Neural cell (in vitro differentiated cells): Measurements from ENCODE around the gene GPC5. TPM values are rescaled to one million over a fixed set of nuclear protein-coding genes. Genes with fewer than 3 reads are reported as not detected.

Source experiments
- H2AFZ ChIP-seq: fragments of 200-600, 300-800 bp; sonication (generic), shearing (Covaris generic); 2 replicates; pipeline ENCODE4 v1.6.0; 2014; ENCODE audit warnings: low read depth, mild to moderate bottlenecking, antibody characterized with exemption, low read length, moderate library complexity
- H3F3A ChIP-seq: fragments of 200-600 bp; shearing (Covaris generic); 2 replicates; pipeline ENCODE4 v1.6.1; 2016; ENCODE audit warnings: mild to moderate bottlenecking, moderate library complexity, mixed read lengths, antibody characterized with exemption, low read length; ENCODE audit not compliant: insufficient read depth, poor library complexity, severe bottlenecking
- H3K27ac ChIP-seq: fragments of 200-600, 300-800 bp; sonication (generic), shearing (Covaris generic); 2 replicates; pipeline ENCODE4 v1.5.1; 2014; ENCODE audit warnings: mild to moderate bottlenecking, low read length, moderate library complexity
- H3K27me3 ChIP-seq: fragments of 300-800, 200-600 bp; sonication (generic), shearing (Covaris generic); 2 replicates; pipeline ENCODE4 v1.6.0; 2014; ENCODE audit warnings: mild to moderate bottlenecking, low read depth, low read length, moderate library complexity; ENCODE audit not compliant: insufficient read depth
- H3K36me3 ChIP-seq: fragments of 300-800, 200-600 bp; sonication (generic), shearing (Covaris generic); 2 replicates; pipeline ENCODE4 v1.5.1; 2014; ENCODE audit warnings: mild to moderate bottlenecking, antibody characterized with exemption, low read length, moderate library complexity; ENCODE audit not compliant: insufficient read depth
- H3K4me2 ChIP-seq: fragments of 300-800, 200-600 bp; sonication (generic), shearing (Covaris generic); 2 replicates; pipeline ENCODE4 v1.6.0; 2014; ENCODE audit warnings: mild to moderate bottlenecking, low read length
- H3K4me3 ChIP-seq: fragments of 300-800, 200-600 bp; sonication (generic), shearing (Covaris generic); 2 replicates; pipeline ENCODE4 v1.5.1; 2014; ENCODE audit warnings: mild to moderate bottlenecking, low read length, moderate library complexity
- H3K79me2 ChIP-seq: fragments of 200-600 bp; shearing (Covaris generic); replicated peaks from 2 replicates; pipeline ENCODE4 v1.6.0; 2014; ENCODE audit warnings: mild to moderate bottlenecking, low read length, moderate library complexity; ENCODE audit not compliant: insufficient read depth
- H3K9ac ChIP-seq: fragments of 300-800, 200-600 bp; sonication (generic), shearing (Covaris generic); 2 replicates; pipeline ENCODE4 v1.6.1; 2016; ENCODE audit warnings: mild to moderate bottlenecking, low read length, mixed read lengths
- H3K9me2 ChIP-seq: fragments of 200-600 bp; shearing (Covaris generic); 2 replicates; pipeline ENCODE4 v1.6.1; 2016; ENCODE audit warnings: mild to moderate bottlenecking, low read length, mixed read lengths; ENCODE audit not compliant: insufficient read depth
- H3K9me3 ChIP-seq: fragments of 200-600, 300-800 bp; sonication (generic), shearing (Covaris generic); 2 replicates; pipeline ENCODE4 v1.6.1; 2016; ENCODE audit warnings: mild to moderate bottlenecking, mixed run types, low read length, moderate library complexity, mixed read lengths
- H4K20me1 ChIP-seq: fragments of 200-600 bp; shearing (Covaris generic); 2 replicates; pipeline ENCODE4 v1.6.1; 2016; ENCODE audit warnings: mild to moderate bottlenecking, mixed run types; ENCODE audit not compliant: insufficient read depth
- EP300 ChIP-seq: fragments of 450-650 bp; conservative IDR thresholded peaks from 2 replicates; pipeline ENCODE4 v1.6.1; 2014; ENCODE audit warnings: antibody characterized with exemption, mild to moderate bottlenecking, moderate library complexity; ENCODE audit not compliant: poor library complexity, severe bottlenecking
- EZH2 ChIP-seq: fragments of 200-600, 300-800 bp; shearing (Covaris generic), sonication (generic); IDR thresholded peaks from 2 replicates; pipeline ENCODE4 v1.6.1; 2014; ENCODE audit warnings: antibody characterized with exemption, low read length, borderline replicate concordance, mild to moderate bottlenecking; ENCODE audit not compliant: insufficient read depth, poor library complexity, severe bottlenecking
- MXI1 ChIP-seq: fragments of 450-650 bp; conservative IDR thresholded peaks from 2 replicates; pipeline ENCODE4 v1.6.1; 2014; ENCODE audit warnings: antibody characterized with exemption, mild to moderate bottlenecking; ENCODE audit not compliant: poor library complexity, severe bottlenecking
- POLR2AphosphoS5 ChIP-seq: IDR thresholded peaks from 2 replicates; pipeline ENCODE4 v1.6.1; 2012
- RAD21 ChIP-seq: fragments of 450-650 bp; conservative IDR thresholded peaks from 2 replicates; pipeline ENCODE4 v1.6.1; 2014; ENCODE audit warnings: antibody characterized with exemption, mild to moderate bottlenecking, moderate library complexity
- SMC3 ChIP-seq: fragments of 450-650 bp; conservative IDR thresholded peaks from 2 replicates; pipeline ENCODE4 v1.6.1; 2014; ENCODE audit warnings: antibody characterized with exemption, mild to moderate bottlenecking, moderate library complexity; ENCODE audit not compliant: poor library complexity
- TAF1 ChIP-seq: IDR thresholded peaks from 2 replicates; pipeline ENCODE4 v1.6.1; 2012; ENCODE audit warnings: low read depth
- polyA plus RNA-seq: library from polyadenylated mRNA; depleted of rRNA; stranded (reverse); fragments of >200 nt; gene quantifications from 2 replicates; pipeline ENCODE4 v1.2.3, GENCODE V29; 2014
- TF ChIP-seq, protein P1 (sequence below): fragments of 450-650 bp; IDR thresholded peaks from 2 replicates; pipeline ENCODE4 v1.5.1; 2014; ENCODE audit warnings: antibody characterized with exemption, mild to moderate bottlenecking, moderate library complexity; ENCODE audit not compliant: poor library complexity, severe bottlenecking
- TF ChIP-seq, protein P2 (sequence below): IDR thresholded peaks from 2 replicates; pipeline ENCODE4 v1.6.1; 2012; ENCODE audit warnings: borderline replicate concordance

GPC5 gene
- polyA plus RNA-seq, 1 donor from 2014 or later: 5.0 TPM

DNA sequence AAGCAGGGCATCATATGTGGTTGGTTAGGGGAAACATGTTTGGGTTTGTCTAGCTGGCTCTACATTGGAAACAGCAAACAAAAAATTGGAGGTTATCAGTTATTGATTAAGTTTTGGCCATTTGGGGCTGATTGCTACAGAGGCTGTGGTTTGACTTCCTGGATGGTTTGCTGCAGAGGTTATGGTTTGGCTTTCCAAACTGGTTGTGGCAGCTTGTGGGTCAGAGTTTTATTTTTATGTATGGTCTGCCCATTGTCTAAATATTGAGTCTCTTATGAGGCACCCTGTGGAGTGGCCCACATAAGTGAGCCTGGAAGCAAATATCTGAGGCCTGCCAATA is 261.6 kb downstream of the GPC5 start:
- no peak overlapping the region for H3K9ac ChIP-seq
- no peaks in the 10 kb centered on the region for H4K20me1 ChIP-seq
- H3K4me3 ChIP-seq: no peak overlapping the region
- H3F3A ChIP-seq: no peaks in the 10 kb centered on the region
- H3K79me2 ChIP-seq: no peaks in the 10 kb centered on the region
- no peak overlapping the region for H3K27ac ChIP-seq
- H3K9me3 ChIP-seq: no peaks in the 10 kb centered on the region
- H2AFZ ChIP-seq: no peak overlapping the region
- H3K9me2 ChIP-seq: no peaks in the 10 kb centered on the region
- H3K27me3 ChIP-seq: no peaks in the 10 kb centered on the region
- TF ChIP-seq, protein P1, sequence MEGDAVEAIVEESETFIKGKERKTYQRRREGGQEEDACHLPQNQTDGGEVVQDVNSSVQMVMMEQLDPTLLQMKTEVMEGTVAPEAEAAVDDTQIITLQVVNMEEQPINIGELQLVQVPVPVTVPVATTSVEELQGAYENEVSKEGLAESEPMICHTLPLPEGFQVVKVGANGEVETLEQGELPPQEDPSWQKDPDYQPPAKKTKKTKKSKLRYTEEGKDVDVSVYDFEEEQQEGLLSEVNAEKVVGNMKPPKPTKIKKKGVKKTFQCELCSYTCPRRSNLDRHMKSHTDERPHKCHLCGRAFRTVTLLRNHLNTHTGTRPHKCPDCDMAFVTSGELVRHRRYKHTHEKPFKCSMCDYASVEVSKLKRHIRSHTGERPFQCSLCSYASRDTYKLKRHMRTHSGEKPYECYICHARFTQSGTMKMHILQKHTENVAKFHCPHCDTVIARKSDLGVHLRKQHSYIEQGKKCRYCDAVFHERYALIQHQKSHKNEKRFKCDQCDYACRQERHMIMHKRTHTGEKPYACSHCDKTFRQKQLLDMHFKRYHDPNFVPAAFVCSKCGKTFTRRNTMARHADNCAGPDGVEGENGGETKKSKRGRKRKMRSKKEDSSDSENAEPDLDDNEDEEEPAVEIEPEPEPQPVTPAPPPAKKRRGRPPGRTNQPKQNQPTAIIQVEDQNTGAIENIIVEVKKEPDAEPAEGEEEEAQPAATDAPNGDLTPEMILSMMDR: no peak
- no peak for TF ChIP-seq POLR2AphosphoS5
- TF ChIP-seq EP300: no peak
- no peak for TF ChIP-seq SMC3
- no peak for TF ChIP-seq TAF1
- TF ChIP-seq MXI1: no peak
- no peak for TF ChIP-seq RAD21
- no peak for TF ChIP-seq EZH2
- TF ChIP-seq, protein P2, sequence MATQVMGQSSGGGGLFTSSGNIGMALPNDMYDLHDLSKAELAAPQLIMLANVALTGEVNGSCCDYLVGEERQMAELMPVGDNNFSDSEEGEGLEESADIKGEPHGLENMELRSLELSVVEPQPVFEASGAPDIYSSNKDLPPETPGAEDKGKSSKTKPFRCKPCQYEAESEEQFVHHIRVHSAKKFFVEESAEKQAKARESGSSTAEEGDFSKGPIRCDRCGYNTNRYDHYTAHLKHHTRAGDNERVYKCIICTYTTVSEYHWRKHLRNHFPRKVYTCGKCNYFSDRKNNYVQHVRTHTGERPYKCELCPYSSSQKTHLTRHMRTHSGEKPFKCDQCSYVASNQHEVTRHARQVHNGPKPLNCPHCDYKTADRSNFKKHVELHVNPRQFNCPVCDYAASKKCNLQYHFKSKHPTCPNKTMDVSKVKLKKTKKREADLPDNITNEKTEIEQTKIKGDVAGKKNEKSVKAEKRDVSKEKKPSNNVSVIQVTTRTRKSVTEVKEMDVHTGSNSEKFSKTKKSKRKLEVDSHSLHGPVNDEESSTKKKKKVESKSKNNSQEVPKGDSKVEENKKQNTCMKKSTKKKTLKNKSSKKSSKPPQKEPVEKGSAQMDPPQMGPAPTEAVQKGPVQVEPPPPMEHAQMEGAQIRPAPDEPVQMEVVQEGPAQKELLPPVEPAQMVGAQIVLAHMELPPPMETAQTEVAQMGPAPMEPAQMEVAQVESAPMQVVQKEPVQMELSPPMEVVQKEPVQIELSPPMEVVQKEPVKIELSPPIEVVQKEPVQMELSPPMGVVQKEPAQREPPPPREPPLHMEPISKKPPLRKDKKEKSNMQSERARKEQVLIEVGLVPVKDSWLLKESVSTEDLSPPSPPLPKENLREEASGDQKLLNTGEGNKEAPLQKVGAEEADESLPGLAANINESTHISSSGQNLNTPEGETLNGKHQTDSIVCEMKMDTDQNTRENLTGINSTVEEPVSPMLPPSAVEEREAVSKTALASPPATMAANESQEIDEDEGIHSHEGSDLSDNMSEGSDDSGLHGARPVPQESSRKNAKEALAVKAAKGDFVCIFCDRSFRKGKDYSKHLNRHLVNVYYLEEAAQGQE: no peak
- no peaks in the 10 kb centered on the region for H3K36me3 ChIP-seq
- H3K4me2 ChIP-seq: no peak overlapping the region

DNA sequence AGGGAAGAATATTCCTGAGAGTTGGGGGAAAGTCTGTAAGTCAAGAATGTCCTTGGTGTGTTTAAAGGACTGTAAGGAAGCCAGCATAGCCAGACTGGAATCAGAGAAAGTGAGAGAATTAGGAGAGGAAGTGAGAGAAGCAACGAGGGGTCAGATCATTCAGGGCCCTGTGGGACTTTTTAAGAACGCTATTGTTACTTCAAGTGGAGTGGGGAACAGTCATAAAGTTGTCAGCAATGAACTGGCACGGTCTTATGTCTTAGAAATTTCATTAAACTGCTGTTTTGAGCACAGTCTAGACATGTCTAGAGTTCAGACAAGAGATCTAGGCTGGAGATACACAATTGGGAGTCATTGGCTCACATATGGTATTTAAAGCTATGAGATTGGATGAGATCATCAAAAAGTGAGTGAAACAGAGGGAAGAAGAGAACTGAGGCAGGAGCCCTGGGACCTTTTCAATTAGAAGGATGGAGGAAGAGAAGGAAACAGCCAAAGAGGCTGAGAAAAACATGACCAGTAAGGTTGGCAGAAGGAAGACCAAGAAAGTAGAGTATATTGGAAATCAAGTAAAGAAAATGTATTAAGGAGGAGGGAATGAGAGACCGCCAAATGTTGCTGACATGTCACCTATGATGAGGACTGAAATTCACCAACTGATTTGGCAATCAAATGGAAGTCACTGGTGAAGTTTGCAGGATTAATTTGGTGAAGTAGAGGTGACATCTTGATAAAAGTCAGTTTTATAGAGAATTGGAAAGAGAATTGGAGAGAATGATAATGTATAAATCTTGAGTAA is 263.5 kb downstream of the GPC5 start:
- H3K79me2 ChIP-seq: no peaks in the 10 kb centered on the region
- H3F3A ChIP-seq: no peaks in the 10 kb centered on the region
- H3K9me3 ChIP-seq: no peaks in the 10 kb centered on the region
- no peak overlapping the region for H3K4me2 ChIP-seq
- H3K4me3 ChIP-seq: no peak overlapping the region
- no peaks in the 10 kb centered on the region for H3K36me3 ChIP-seq
- TF ChIP-seq POLR2AphosphoS5: no peak
- TF ChIP-seq MXI1: no peak
- TF ChIP-seq RAD21: no peak
- TF ChIP-seq, protein P1: no peak
- TF ChIP-seq EZH2: no peak
- no peak for TF ChIP-seq EP300
- TF ChIP-seq, protein P2: no peak
- TF ChIP-seq SMC3: no peak
- no peak for TF ChIP-seq TAF1
- H3K9ac ChIP-seq: no peak overlapping the region
- no peak overlapping the region for H2AFZ ChIP-seq
- no peaks in the 10 kb centered on the region for H3K27me3 ChIP-seq
- H4K20me1 ChIP-seq: no peaks in the 10 kb centered on the region
- H3K27ac ChIP-seq: no peak overlapping the region
- H3K9me2 ChIP-seq: no peaks in the 10 kb centered on the region
